ENCODE measurements around the gene HACD3.

HACD3 gene

DNA sequence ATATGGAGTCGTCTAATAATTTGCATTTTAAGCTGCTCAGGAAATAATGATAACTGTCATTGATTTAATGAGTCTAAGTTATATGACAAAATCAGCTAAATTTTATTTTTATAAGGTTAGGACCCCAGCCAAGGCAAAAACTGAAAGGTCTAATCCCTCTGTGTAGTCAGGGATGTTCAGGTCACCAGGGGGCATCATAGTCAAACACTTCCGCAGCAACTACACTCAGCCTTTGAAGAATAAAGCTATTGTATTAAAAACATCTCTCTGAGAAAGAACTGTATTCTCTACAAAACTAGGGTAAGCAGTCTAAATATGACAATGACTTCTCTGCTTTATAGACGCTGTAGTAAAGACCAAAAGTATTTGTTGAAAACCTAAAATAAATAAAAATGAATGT is 65.7 kb downstream of the HACD3 start:
- H3K27me3 ChIP-seq = no peaks in the 10 kb centered on the region
- TF ChIP-seq, protein P1, sequence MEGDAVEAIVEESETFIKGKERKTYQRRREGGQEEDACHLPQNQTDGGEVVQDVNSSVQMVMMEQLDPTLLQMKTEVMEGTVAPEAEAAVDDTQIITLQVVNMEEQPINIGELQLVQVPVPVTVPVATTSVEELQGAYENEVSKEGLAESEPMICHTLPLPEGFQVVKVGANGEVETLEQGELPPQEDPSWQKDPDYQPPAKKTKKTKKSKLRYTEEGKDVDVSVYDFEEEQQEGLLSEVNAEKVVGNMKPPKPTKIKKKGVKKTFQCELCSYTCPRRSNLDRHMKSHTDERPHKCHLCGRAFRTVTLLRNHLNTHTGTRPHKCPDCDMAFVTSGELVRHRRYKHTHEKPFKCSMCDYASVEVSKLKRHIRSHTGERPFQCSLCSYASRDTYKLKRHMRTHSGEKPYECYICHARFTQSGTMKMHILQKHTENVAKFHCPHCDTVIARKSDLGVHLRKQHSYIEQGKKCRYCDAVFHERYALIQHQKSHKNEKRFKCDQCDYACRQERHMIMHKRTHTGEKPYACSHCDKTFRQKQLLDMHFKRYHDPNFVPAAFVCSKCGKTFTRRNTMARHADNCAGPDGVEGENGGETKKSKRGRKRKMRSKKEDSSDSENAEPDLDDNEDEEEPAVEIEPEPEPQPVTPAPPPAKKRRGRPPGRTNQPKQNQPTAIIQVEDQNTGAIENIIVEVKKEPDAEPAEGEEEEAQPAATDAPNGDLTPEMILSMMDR (IDR thresholded peaks at IDR 0.05; ENCODE audit: low read depth, low read length) = peak; percentile 73
- no peak overlapping the region for H3K4me3 ChIP-seq (ENCODE audit: low read depth, low read length)
- no peaks in the 10 kb centered on the region for H3K4me1 ChIP-seq
- no peaks in the 10 kb centered on the region for H3K9me3 ChIP-seq
- DNase-seq = peak; percentile 46
- peaks cover 66% of the 10 kb centered on the region for H3K36me3 ChIP-seq

DNA sequence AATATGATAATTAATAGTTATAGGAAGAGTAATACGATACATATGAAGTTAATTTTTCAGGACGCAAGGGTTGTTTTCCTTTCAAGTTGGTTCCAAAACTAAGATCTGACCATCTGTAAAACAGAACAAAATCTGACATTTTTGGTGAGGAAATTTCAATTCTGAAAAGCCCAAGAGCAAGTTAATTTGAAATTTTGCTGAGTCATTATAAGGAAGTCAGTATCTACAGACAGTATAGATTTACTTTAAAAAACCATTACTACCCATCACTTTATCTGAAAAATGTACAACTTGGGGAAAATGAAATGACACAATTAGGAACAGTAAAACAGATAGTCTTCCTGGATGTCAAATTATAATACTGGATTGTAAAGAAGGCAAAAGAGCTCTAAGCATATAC is 68.2 kb downstream of the HACD3 start:
- TF ChIP-seq, protein P1 (IDR thresholded peaks at IDR 0.05; ENCODE audit: low read depth, low read length) = no peak

DNA sequence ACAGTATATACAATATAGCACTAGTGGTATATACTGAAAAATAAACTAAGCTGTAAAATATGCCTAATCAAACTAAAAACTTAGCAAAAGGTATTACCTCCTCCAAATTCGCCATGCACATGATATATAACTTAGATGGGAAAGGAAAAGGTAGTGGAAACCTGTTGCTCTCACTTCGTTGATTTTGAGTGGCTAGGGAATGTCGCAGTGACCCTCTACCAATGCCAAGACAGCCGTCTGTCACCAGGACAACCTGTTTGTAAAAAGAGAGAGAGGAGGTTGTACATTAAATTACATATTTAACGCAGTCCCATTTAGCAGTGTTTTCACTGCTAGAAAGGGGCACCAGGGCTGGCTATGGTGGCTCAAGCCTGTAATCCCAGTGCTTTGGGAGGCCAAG is 69.4 kb downstream of the HACD3 start:
- H3K9me3 ChIP-seq = no peaks in the 10 kb centered on the region
- DNase-seq = no peak
- TF ChIP-seq, protein P1 (IDR thresholded peaks at IDR 0.05; ENCODE audit: low read depth, low read length) = no peak
- H3K27me3 ChIP-seq = no peaks in the 10 kb centered on the region
- H3K4me1 ChIP-seq = no peaks in the 10 kb centered on the region
- no peak overlapping the region for H3K4me3 ChIP-seq (ENCODE audit: low read depth, low read length)
- H3K36me3 ChIP-seq = peaks cover 54% of the 10 kb centered on the region

More for the DNA sequence above, 68.2 kb downstream of the HACD3 start:
- H3K4me3 ChIP-seq (ENCODE audit: low read depth, low read length) = no peak overlapping the region
- peaks cover 47% of the 10 kb centered on the region for H3K36me3 ChIP-seq
- no peaks in the 10 kb centered on the region for H3K27me3 ChIP-seq
- H3K4me1 ChIP-seq = no peaks in the 10 kb centered on the region
- no peak for DNase-seq
- no peaks in the 10 kb centered on the region for H3K9me3 ChIP-seq

DNA sequence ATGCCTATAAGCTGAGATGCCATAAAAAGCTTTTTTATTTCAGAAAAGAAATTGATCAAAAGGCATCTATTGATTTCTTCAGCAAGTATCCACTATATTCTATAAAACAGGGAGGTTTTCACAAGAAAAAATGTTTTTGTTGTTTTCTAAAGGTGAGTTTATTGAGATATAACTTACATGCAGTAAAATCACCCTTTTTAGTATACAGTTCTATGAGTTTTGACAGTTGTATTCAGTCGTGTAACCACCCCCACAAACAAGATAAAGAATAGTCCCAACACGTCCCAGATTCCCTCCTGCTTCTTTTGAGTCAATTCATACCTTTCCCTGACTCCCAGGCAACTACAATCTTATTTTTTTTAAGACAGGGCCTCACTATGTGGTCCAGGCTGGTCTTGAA is 72.9 kb downstream of the HACD3 start:
- DNase-seq = no peak
- no peaks in the 10 kb centered on the region for H3K9me3 ChIP-seq
- H3K4me1 ChIP-seq = no peaks in the 10 kb centered on the region
- H3K36me3 ChIP-seq = peaks cover 36% of the 10 kb centered on the region
- H3K4me3 ChIP-seq (ENCODE audit: low read depth, low read length) = no peak overlapping the region
- no peaks in the 10 kb centered on the region for H3K27me3 ChIP-seq
- TF ChIP-seq, protein P1 (IDR thresholded peaks at IDR 0.05; ENCODE audit: low read depth, low read length) = no peak

DNA sequence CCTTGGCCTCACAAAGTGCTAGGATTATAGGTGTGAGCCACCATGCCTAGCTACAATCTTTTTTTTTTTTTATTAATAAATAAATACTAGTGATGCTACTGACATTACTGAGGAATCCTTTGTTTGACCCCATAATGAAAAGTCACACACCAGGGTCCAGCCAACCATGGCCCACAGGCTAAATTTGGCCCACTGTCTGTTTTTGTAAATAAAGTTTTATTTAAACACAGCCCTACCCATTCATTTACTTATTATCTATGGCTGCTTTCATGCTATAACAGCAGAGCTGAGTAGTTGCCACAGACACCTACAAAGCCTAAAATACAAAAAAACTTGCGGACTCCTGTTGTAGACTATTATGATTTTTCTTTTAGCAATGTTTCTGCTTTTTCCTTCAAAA is 73.3 kb downstream of the HACD3 start:
- Histone ChIP-seq H3K36me3 (peaks cover 32% of the 10 kb centered on the region), H3K4me1 (no peaks in the 10 kb centered on the region), H3K27me3 (no peaks in the 10 kb centered on the region), H3K4me3 (ENCODE audit: low read depth, low read length) (no peak overlapping the region), H3K9me3 (no peaks in the 10 kb centered on the region)
- TF ChIP-seq, protein P1 (IDR thresholded peaks at IDR 0.05; ENCODE audit: low read depth, low read length) = no peak
- no peak for DNase-seq

DNA sequence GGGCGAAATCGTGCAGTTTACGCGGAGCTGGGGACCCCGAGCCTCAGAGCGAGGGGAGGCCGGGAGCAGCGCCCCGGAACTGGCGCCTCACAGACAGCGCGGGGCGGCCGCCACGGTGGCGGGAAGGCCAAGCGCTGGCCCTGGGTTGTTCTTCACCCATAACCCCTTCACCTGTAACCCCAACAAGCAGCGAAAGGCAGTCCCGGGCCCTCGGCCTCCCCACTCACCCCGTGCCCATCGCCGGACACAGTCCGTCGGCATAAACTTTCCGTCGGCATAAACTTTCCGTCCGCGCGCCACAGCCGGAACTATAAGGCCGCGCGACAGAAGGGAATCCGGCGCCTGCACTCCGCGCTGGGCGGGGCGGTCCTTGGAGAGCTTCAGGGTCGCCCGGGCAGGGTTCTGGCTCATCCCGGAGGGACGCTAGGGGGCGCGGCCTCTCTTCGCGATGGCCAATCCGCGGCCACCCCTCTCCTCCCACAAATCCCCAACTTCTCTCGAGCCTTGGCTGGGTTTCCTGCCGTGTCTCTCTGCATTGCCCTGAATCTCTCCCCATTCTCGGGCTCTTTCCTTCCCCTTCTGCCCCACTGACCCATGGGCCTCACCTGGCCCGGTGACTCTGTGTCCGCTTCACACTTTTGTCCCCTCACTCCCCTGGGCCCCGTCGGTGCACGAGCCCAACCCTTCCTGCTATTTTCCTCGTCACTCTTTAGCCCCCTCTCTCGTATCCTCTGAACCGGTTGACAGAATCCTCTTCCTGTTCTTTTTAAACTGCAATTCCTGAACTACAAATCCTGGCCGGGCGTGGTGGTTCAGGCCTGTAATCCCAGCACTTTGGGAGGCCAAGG is 80.8 kb downstream of the HACD3 start, which contains the start of gene INTS14:
TSS of gene INTS14 (minus strand) at position 261 of the 848 bp plus-strand sequence. CDS start 3,751 bp downstream, outside the sequence.
- H3K9me3 ChIP-seq = no peaks in the 10 kb centered on the region
- TF ChIP-seq, protein P1 (IDR thresholded peaks at IDR 0.05; ENCODE audit: low read depth, low read length) = peak; percentile 37; the same call in 1 of the 2 replicates
- H3K4me3 ChIP-seq (ENCODE audit: low read depth, low read length) = peak within 1 kb of the TSS; percentile 84
- peak; percentile 99 for DNase-seq
- no peaks in the 10 kb centered on the region for H3K4me1 ChIP-seq
- H3K36me3 ChIP-seq = no peaks in the 10 kb centered on the region
- no peaks in the 10 kb centered on the region for H3K27me3 ChIP-seq
